Endodermal cell (in vitro differentiated cells): ENCODE measurements around the gene CTPS1. TPM values are rescaled to one million over a fixed set of nuclear protein-coding genes. Genes with fewer than 3 reads are reported as not detected.
A peak's percentile ranks its signal among the peaks of the same experiment; 100 is the strongest.

Experiments
- DNase-seq: peaks from one replicate; pipeline ENCODE4 v3.0.0-alpha.2; 2017
- H3K27ac ChIP-seq: 2 replicates; pipeline ENCODE4 v1.5.1; 2013; ENCODE audit warnings: mild to moderate bottlenecking, low read depth, low read length, moderate library complexity
- H3K27me3 ChIP-seq: 2 replicates; pipeline ENCODE4 v1.6.1; 2013; ENCODE audit warnings: mild to moderate bottlenecking, low read length, moderate library complexity; ENCODE audit not compliant: insufficient read depth, control insufficient read depth, poor library complexity, severe bottlenecking
- H3K36me3 ChIP-seq: 2 replicates; pipeline ENCODE4 v1.7.0; 2013; ENCODE audit warnings: mild to moderate bottlenecking, low read length, moderate library complexity; ENCODE audit not compliant: control insufficient read depth, insufficient read depth
- H3K4me1 ChIP-seq: one replicate; pipeline ENCODE4 v1.7.0; 2013; ENCODE audit warnings: low read length; ENCODE audit not compliant: control insufficient read depth, insufficient read depth
- H3K4me3 ChIP-seq: 2 replicates; pipeline ENCODE4 v1.5.1; 2013; ENCODE audit warnings: mild to moderate bottlenecking, low read length, moderate library complexity
- H3K9ac ChIP-seq: 2 replicates; pipeline ENCODE4 v1.6.1; 2013; ENCODE audit warnings: mild to moderate bottlenecking, low read length, moderate library complexity; ENCODE audit not compliant: poor library complexity, severe bottlenecking; ENCODE audit errors: extremely low read depth
- H3K9me3 ChIP-seq: 2 replicates; pipeline ENCODE4 v1.6.1; 2013; ENCODE audit warnings: mild to moderate bottlenecking, low read length, moderate library complexity; ENCODE audit not compliant: control insufficient read depth
- H3K27ac Mint-ChIP-seq: 2 replicates; pipeline ENCODE4 v1.8.0; 2020; ENCODE audit warnings: mixed read lengths
- H3K27me3 Mint-ChIP-seq: 2 replicates; pipeline ENCODE4 v1.8.0; 2021; ENCODE audit warnings: mild to moderate bottlenecking, mixed read lengths; ENCODE audit not compliant: insufficient read depth
- H3K36me3 Mint-ChIP-seq: 2 replicates; pipeline ENCODE4 v1.8.0; 2020; ENCODE audit warnings: low read depth, mixed read lengths
- H3K4me1 Mint-ChIP-seq: 2 replicates; pipeline ENCODE4 v1.8.0; 2020; ENCODE audit warnings: mixed read lengths
- H3K4me3 Mint-ChIP-seq: 2 replicates; pipeline ENCODE4 v1.8.0; 2020; ENCODE audit warnings: mild to moderate bottlenecking, moderate library complexity, mixed read lengths
- H3K9me3 Mint-ChIP-seq: 2 replicates; pipeline ENCODE4 v1.8.0; 2020; ENCODE audit warnings: mild to moderate bottlenecking, mixed read lengths
- CTCF ChIP-seq: fragments of 200-600 bp; sonication (generic); conservative IDR thresholded peaks from 2 replicates; pipeline ENCODE4 v1.5.0; 2021; ENCODE audit warnings: antibody characterized with exemption, mild to moderate bottlenecking
- WGBS, 2 experiments: methylation state at CpG; one replicate each; pipeline versions ENCODE4 v1.1.5 to v1.1.7; 2013; ENCODE audit warnings: missing lambda C conversion rate in 2 of 2, mixed read lengths in 1 of 2; ENCODE audit not compliant: insufficient coverage in 1 of 2, insufficient read length in 1 of 2; 5-methylcytosine and 5-hydroxymethylcytosine counted together
- total RNA-seq, 2 donors: library from RNA; stranded (reverse); fragmentation: NEBNext Ultra II Directional in 1 of 2; extraction: Animal tissue kit (Norgen Biotek cat#: 25700) in 1 of 2; gene quantifications; 2 replicates in 1 of 2; 3 replicates in 1 of 2; pipeline ENCODE4 v1.2.1, GENCODE V29; 2021

Gene CTPS1
- total RNA-seq, 2 donors from 2014 or later: 79.9 to 84.0 TPM

GRCh38 chr1:40980068-40980452 lies 564 bp downstream of the CTPS1 start:
- Histone ChIP-seq H3K9me3 (no peaks in the 10 kb centered on the region), H3K4me1 (peaks cover 3% of the 10 kb centered on the region), H3K27ac (peak overlapping the region; percentile 75), H3K27me3 (no peaks in the 10 kb centered on the region), H3K4me3 (peak overlapping the region; percentile 84), H3K9ac (peak overlapping the region; percentile 72), H3K36me3 (peaks cover 25% of the 10 kb centered on the region)
- peak overlapping the region; percentile 87 for H3K27ac Mint-ChIP-seq
- no peaks in the 10 kb centered on the region for H3K27me3 Mint-ChIP-seq
- H3K4me3 Mint-ChIP-seq: peak overlapping the region; percentile 81
- no peak for TF ChIP-seq CTCF
- 0% methylated on average over 13 to 50 of the region's 50 CpGs for WGBS, 2 experiments
- no peak for DNase-seq
- H3K36me3 Mint-ChIP-seq: peaks cover 16% of the 10 kb centered on the region
- peaks cover 23% of the 10 kb centered on the region for H3K4me1 Mint-ChIP-seq
- no peaks in the 10 kb centered on the region for H3K9me3 Mint-ChIP-seq

GRCh38 chr1:40980453-40981121 lies 1.1 kb downstream of the CTPS1 start:
- peak overlapping the region; percentile 81 for H3K4me3 Mint-ChIP-seq
- Histone ChIP-seq H3K9ac (peak overlapping the region; percentile 72), H3K27me3 (no peaks in the 10 kb centered on the region), H3K27ac (peak overlapping the region; percentile 75), H3K4me3 (peak overlapping the region; percentile 84), H3K36me3 (peaks cover 30% of the 10 kb centered on the region), H3K4me1 (peaks cover 3% of the 10 kb centered on the region), H3K9me3 (no peaks in the 10 kb centered on the region)
- peak overlapping the region; percentile 87 for H3K27ac Mint-ChIP-seq
- peaks cover 21% of the 10 kb centered on the region for H3K36me3 Mint-ChIP-seq
- TF ChIP-seq CTCF: no peak
- no peaks in the 10 kb centered on the region for H3K27me3 Mint-ChIP-seq
- DNase-seq: peak; percentile 72
- H3K4me1 Mint-ChIP-seq: peaks cover 26% of the 10 kb centered on the region
- WGBS, 2 experiments: 6 to 15% methylated on average over 15 to 27 of the region's 27 CpGs
- no peaks in the 10 kb centered on the region for H3K9me3 Mint-ChIP-seq

- Histone ChIP-seq H3K36me3 (peaks cover 43% of the 10 kb centered on the region), H3K4me3 (peak overlapping the region; percentile 84), H3K27me3 (no peaks in the 10 kb centered on the region), H3K27ac (no peak overlapping the region), H3K9me3 (no peaks in the 10 kb centered on the region), H3K4me1 (peaks cover 7% of the 10 kb centered on the region), H3K9ac (no peak overlapping the region)
- Mint-ChIP-seq H3K27me3 (no peaks in the 10 kb centered on the region), H3K9me3 (no peaks in the 10 kb centered on the region), H3K36me3 (peaks cover 33% of the 10 kb centered on the region), H3K4me3 (peak overlapping the region; percentile 81), H3K4me1 (peaks cover 27% of the 10 kb centered on the region), H3K27ac (peak overlapping the region; percentile 41)
- whole genome bisulfite sequencing, 2 experiments: 78 to 79% methylated on average over 8 to 14 of the region's 14 CpGs
- no peak for DNase-seq
- no peak for TF ChIP-seq CTCF
Measured at GRCh38 chr1:40981691-40982448, 2.4 kb downstream of the CTPS1 start.
